Panc1 (cell line): ENCODE measurements around the gene WSB1. TPM values are rescaled to one million over a fixed set of nuclear protein-coding genes. Genes with fewer than 3 reads are reported as not detected.

ENCODE experiments used
- ATAC-seq: fragments of 200-7000 bp; cut with Tn5 transposase; 2 replicates; pipeline ENCODE4 v1.9.1; 2020; ENCODE audit warnings: mild to moderate bottlenecking, moderate library complexity
- BruUV-seq: library from RNA; stranded (reverse); fragments of 400-500 nt; replicated peaks from 2 replicates; lab custom pipeline; 2021; lab: Mats Ljungman, UMichigan
- CTCF ChIA-PET: fragments of 300-600 bp; sonication (Branson Sonifier 250); formaldehyde crosslinking; loops from one replicate; lab custom pipeline; 2022; ENCODE audit warnings: antibody characterized with exemption; lab: Charles Lee
- POLR2A ChIA-PET: fragments of 300-600 bp; sonication (Branson Sonifier 250); formaldehyde crosslinking; loops from one replicate; lab custom pipeline; 2022; ENCODE audit warnings: antibody characterized with exemption; lab: Charles Lee
- DNase-seq: peaks from one replicate; pipeline ENCODE4 v3.0.0-alpha.2; 2010; ENCODE audit warnings: low read depth, low spot score
- H3K27ac ChIP-seq: 2 replicates; pipeline ENCODE4 v1.5.1; 2011; ENCODE audit warnings: mild to moderate bottlenecking, low read length, inconsistent platforms
- H3K27me3 ChIP-seq: fragments of 200-500 bp; sonication (Bioruptor generic); 2 replicates; pipeline ENCODE4 v1.6.0; 2014; ENCODE audit warnings: low read length, inconsistent platforms; ENCODE audit not compliant: control insufficient read depth, insufficient read depth
- H3K36me3 ChIP-seq: fragments of 200-500 bp; sonication (Bioruptor generic); 2 replicates; pipeline ENCODE4 v1.5.1; 2014; ENCODE audit warnings: inconsistent platforms, mild to moderate bottlenecking, low read length, moderate library complexity; ENCODE audit not compliant: control insufficient read depth, insufficient read depth
- H3K4me1 ChIP-seq: 2 replicates; pipeline ENCODE4 v1.5.1; 2011; ENCODE audit warnings: inconsistent platforms, mild to moderate bottlenecking, low read length, moderate library complexity; ENCODE audit not compliant: control insufficient read depth, insufficient read depth
- H3K4me3 ChIP-seq, 2 experiments: 2 replicates each; pipeline ENCODE4 v1.5.1; 2011 to 2012; ENCODE audit warnings: low read depth in 2 of 2, low read length in 2 of 2, mild to moderate bottlenecking in 2 of 2, inconsistent platforms in 1 of 2, moderate library complexity in 1 of 2
- H3K9me3 ChIP-seq: fragments of 200-500 bp; sonication (Bioruptor generic); 2 replicates; pipeline ENCODE4 v1.5.1; 2014; ENCODE audit warnings: low read depth, mild to moderate bottlenecking, inconsistent platforms, low read length, moderate library complexity; ENCODE audit not compliant: control insufficient read depth, insufficient read depth
- POLR2AphosphoS5 ChIP-seq: IDR thresholded peaks from 2 replicates; pipeline ENCODE4 v1.6.1; 2012; ENCODE audit warnings: mild to moderate bottlenecking, low read depth, low read length, moderate library complexity
- REST ChIP-seq, 2 experiments: IDR thresholded peaks; 2 replicates each; pipeline ENCODE4 v1.6.1; 2011 to 2012; ENCODE audit warnings: low read depth in 2 of 2, control low read depth in 1 of 2, low read length in 1 of 2, mild to moderate bottlenecking in 1 of 2, moderate library complexity in 1 of 2; ENCODE audit not compliant: insufficient read depth in 1 of 2
- SIN3A ChIP-seq: IDR thresholded peaks from 2 replicates; pipeline ENCODE4 v1.6.1; 2012; ENCODE audit warnings: low read depth, mild to moderate bottlenecking, low read length, moderate library complexity, borderline replicate concordance; ENCODE audit not compliant: insufficient read depth
- TCF7L2 ChIP-seq: IDR thresholded peaks from 2 replicates; pipeline ENCODE4 v1.6.1; 2011; ENCODE audit warnings: mild to moderate bottlenecking, low read depth, low read length, inconsistent platforms
- in situ Hi-C: cut with HindIII; loops from 2 replicates; pipeline ENCODE4 v1.10.0; 2016; ENCODE audit warnings: low sequenced_read_pairs, low pct_unique_long_range_greater_than_20kb
- intact Hi-C: fragments of 100-400 bp; cut with micrococcal nuclease; formaldehyde crosslinking; loops from one replicate; pipeline ENCODE4 v1.10.0; 2022; ENCODE audit not compliant: unreplicated experiment
- total RNA-seq: library from RNA; stranded (reverse); gene quantifications from one replicate; pipeline ENCODE4 v1.2.1, GENCODE V29; 2021; ENCODE audit not compliant: unreplicated experiment
- TF ChIP-seq, protein P1 (sequence below): fragments of 450-650 bp; IDR thresholded peaks from 2 replicates; pipeline ENCODE4 v1.5.1; 2017; ENCODE audit warnings: mild to moderate bottlenecking

Gene WSB1
- total RNA-seq, 1 experiment from 2014 or later: 114 TPM

DNA sequence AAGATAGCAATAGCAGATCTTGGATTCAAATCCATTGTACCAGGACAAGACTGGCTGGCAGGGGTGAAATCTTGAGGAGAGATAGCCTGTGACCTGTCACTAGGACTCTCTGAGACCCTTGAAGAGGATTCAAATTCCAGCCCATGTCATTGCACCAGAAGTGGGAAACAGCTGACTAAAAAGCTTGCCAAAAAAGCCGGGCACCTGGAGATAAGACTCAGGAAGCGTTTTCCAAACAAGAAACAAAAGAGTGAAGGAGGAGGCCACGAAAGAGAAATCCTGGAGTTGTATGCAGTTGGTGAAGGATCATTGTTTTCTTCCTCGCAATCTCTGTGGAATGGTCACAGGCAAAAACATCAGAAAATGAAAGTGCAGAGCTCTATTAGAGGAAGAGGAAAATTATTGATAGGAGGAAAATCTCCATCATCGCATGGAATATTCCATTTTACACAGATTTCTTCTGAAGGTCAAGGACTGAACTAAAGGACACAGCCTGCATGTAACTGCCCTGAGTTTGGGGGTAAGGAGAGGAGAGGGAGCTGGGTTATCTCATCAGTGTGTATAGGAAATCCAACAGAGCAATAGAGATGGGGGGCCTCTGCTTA, 9.0 kb upstream of the WSB1 start:
- DNase-seq (no peak), ATAC-seq (no peak)
- Histone ChIP-seq H3K27ac (no peak overlapping the region), H3K9me3 (no peaks in the 10 kb centered on the region), H3K4me1 (no peaks in the 10 kb centered on the region), H3K36me3 (no peaks in the 10 kb centered on the region), H3K4me3 (no peak overlapping the region), H3K27me3 (no peaks in the 10 kb centered on the region)
- POLR2A ChIA-PET: interaction anchor here (0.6 kb wide), 1 partner anchor 9 kb away, joined by 3 read pairs; the partner anchor contains the start of gene WSB1
- CTCF ChIA-PET: interaction anchor here (0.6 kb wide), 1 partner anchor 16 kb away, joined by 6 read pairs; no protein-coding TSS in a partner anchor
- in situ Hi-C loops (no loop called here), intact Hi-C loops (no loop called here)
- TF ChIP-seq POLR2AphosphoS5: no peak
- no peak for TF ChIP-seq REST (IDR thresholded peaks at IDR 0.05; ENCODE audit: insufficient read depth in 1 of 2, low read depth in 2 of 2, low read length in 1 of 2)
- TF ChIP-seq SIN3A: no peak
- no peak for TF ChIP-seq TCF7L2
- TF ChIP-seq, protein P1, sequence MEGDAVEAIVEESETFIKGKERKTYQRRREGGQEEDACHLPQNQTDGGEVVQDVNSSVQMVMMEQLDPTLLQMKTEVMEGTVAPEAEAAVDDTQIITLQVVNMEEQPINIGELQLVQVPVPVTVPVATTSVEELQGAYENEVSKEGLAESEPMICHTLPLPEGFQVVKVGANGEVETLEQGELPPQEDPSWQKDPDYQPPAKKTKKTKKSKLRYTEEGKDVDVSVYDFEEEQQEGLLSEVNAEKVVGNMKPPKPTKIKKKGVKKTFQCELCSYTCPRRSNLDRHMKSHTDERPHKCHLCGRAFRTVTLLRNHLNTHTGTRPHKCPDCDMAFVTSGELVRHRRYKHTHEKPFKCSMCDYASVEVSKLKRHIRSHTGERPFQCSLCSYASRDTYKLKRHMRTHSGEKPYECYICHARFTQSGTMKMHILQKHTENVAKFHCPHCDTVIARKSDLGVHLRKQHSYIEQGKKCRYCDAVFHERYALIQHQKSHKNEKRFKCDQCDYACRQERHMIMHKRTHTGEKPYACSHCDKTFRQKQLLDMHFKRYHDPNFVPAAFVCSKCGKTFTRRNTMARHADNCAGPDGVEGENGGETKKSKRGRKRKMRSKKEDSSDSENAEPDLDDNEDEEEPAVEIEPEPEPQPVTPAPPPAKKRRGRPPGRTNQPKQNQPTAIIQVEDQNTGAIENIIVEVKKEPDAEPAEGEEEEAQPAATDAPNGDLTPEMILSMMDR: no peak
- BruUV-seq: no TSS peak

GRCh38 chr17:27285516-27285915, 8.4 kb upstream of the WSB1 start:
- H3K4me1 ChIP-seq: no peaks in the 10 kb centered on the region
- H3K4me3 ChIP-seq: no peak overlapping the region
- ATAC-seq (no peak), DNase-seq (no peak)
- in situ Hi-C loops: no loop called here
- POLR2A ChIA-PET: no interaction called here
- no peaks in the 10 kb centered on the region for H3K36me3 ChIP-seq
- no peaks in the 10 kb centered on the region for H3K9me3 ChIP-seq
- H3K27me3 ChIP-seq: no peaks in the 10 kb centered on the region
- BruUV-seq: no TSS peak
- CTCF ChIA-PET: no interaction called here
- intact Hi-C loops: no loop called here
- no peak overlapping the region for H3K27ac ChIP-seq
- TF ChIP-seq REST (IDR thresholded peaks at IDR 0.05; ENCODE audit: insufficient read depth in 1 of 2, low read depth in 2 of 2, low read length in 1 of 2) (no peak), TCF7L2 (no peak), SIN3A (no peak), POLR2AphosphoS5 (no peak)
- TF ChIP-seq, protein P1: no peak
